Measurements from ENCODE around the gene SLC6A11.

Gene SLC6A11

DNA sequence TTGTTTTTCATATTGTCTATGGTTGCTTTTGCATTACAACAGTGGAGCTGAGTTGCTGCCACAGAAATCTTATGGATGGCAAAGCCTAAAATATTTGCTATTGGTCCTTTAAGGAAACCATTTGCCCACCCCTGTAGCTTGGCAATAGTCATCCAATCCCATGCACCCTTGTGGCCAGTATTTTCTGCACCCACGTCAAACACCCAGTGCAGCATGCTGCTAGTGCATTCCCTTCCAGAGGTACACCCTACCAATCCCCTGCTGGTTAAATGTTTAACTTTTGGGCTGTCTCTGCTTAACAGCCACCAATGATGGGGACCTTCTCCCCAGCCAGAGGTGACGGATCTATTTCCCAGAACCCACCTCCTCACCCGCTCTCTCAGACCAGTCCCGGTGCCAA, 23.8 kb upstream of the SLC6A11 start:
- no peaks in the 10 kb centered on the region for H3K36me3 ChIP-seq (ENCODE audit: control insufficient read depth, insufficient read depth, low read length)
- no peaks in the 10 kb centered on the region for H3K4me1 ChIP-seq (ENCODE audit: control insufficient read depth, insufficient read depth, low read length)
- H3K4me3 ChIP-seq (ENCODE audit: low read depth, low read length) = no peak overlapping the region
- no peak overlapping the region for H3K27ac ChIP-seq (ENCODE audit: low read depth, low read length)
- no peak overlapping the region for H3K9ac ChIP-seq (ENCODE audit: low read length)
- peaks cover 55% of the 10 kb centered on the region for H3K27me3 ChIP-seq (ENCODE audit: control insufficient read depth, insufficient read depth, low read length)
- no peaks in the 10 kb centered on the region for H3K9me3 ChIP-seq (ENCODE audit: control insufficient read depth, insufficient read depth, low read depth, low read length)

GRCh38 chr3:10798600-10799367, 17.2 kb upstream of the SLC6A11 start:
- Histone ChIP-seq H3K4me3 (ENCODE audit: low read depth, low read length) (no peak overlapping the region), H3K4me1 (ENCODE audit: control insufficient read depth, insufficient read depth, low read length) (no peaks in the 10 kb centered on the region), H3K9ac (ENCODE audit: low read length) (no peak overlapping the region), H3K27ac (ENCODE audit: low read depth, low read length) (no peak overlapping the region), H3K36me3 (ENCODE audit: control insufficient read depth, insufficient read depth, low read length) (no peaks in the 10 kb centered on the region), H3K9me3 (ENCODE audit: control insufficient read depth, insufficient read depth, low read depth, low read length) (no peaks in the 10 kb centered on the region), H3K27me3 (ENCODE audit: control insufficient read depth, insufficient read depth, low read length) (peaks cover 55% of the 10 kb centered on the region)

DNA sequence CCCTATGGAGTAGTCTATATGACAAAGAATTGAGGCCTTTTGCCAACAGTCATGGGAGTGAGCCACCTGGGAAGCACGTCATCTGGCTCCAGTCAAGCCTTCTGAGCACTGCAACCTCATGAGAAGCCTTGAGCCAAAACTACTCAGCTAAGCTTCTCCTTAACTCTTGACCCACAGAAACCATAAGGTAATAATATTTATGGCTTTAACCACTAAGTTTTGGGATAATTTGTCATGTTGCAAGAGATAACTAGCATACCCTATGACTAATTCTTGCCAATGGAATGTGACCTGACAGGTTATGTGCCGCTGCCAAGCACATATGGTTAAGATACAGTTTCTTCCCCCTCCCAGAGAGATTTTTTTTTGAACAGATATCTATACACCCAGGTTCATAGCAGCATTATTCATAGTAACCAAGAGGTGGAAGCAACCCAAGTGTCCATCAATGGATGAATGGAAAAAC, 11.8 kb upstream of the SLC6A11 start:
- Histone ChIP-seq H3K27me3 (ENCODE audit: control insufficient read depth, insufficient read depth, low read length) (peaks cover 38% of the 10 kb centered on the region), H3K9ac (ENCODE audit: low read length) (no peak overlapping the region), H3K4me3 (ENCODE audit: low read depth, low read length) (no peak overlapping the region), H3K4me1 (ENCODE audit: control insufficient read depth, insufficient read depth, low read length) (no peaks in the 10 kb centered on the region), H3K27ac (ENCODE audit: low read depth, low read length) (no peak overlapping the region), H3K36me3 (ENCODE audit: control insufficient read depth, insufficient read depth, low read length) (no peaks in the 10 kb centered on the region), H3K9me3 (ENCODE audit: control insufficient read depth, insufficient read depth, low read depth, low read length) (0 out of 2 replicates have a peak, but pooled peaks cover 3% of the 10 kb centered on the region)

DNA sequence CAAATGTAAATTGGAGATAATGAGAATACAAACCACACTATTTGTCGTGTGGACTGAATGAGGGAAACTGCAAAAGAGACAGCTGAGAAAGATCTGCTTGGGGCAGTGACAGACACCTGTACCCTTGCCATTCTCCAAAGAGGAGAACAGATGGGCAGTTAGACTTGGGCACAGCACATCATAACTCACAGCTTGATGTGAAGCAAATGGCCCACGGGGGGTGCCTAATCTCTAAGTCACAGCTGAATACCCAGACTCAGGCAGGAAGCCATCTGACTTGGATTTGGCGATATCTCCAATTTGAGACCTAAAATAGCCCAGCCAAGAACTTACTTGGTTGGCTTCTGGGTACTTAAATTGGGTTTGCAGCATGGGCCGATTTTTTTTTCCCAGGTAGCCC, 10.0 kb upstream of the SLC6A11 start:
- no peak overlapping the region for H3K27ac ChIP-seq (ENCODE audit: low read depth, low read length)
- no peaks in the 10 kb centered on the region for H3K36me3 ChIP-seq (ENCODE audit: control insufficient read depth, insufficient read depth, low read length)
- H3K27me3 ChIP-seq (ENCODE audit: control insufficient read depth, insufficient read depth, low read length) = peaks cover 44% of the 10 kb centered on the region
- no peak overlapping the region for H3K9ac ChIP-seq (ENCODE audit: low read length)
- no peak overlapping the region for H3K4me3 ChIP-seq (ENCODE audit: low read depth, low read length)
- H3K9me3 ChIP-seq (ENCODE audit: control insufficient read depth, insufficient read depth, low read depth, low read length) = 0 out of 2 replicates have a peak, but pooled peaks cover 3% of the 10 kb centered on the region
- H3K4me1 ChIP-seq (ENCODE audit: control insufficient read depth, insufficient read depth, low read length) = no peaks in the 10 kb centered on the region

DNA sequence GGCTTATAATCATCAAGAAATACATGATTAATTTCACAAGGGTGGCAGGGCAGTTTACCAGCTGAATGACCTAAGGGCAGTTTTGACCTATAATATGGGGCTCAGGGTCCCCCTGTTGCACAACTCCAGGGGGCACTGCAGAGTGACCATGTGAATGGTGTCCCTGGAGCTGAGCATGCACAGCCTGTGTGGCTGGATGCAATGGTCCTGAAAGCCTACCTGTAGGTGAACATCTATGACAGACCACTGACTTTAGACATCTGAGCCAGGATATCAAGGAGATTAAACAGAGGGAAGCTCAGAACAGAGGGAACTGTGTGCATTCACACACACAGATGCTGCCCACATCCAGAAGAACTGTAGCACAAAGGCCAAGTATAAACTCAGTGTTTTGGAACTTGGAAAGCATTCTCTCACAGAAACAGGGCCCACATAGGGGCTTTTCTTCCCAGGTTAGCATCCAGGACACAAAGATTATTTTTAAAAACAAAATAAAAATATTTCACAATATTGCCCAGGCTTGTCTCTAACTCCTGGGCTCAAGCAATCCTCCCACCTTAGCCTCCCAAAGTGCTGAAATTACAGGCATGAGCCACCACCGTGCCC, 7.8 kb upstream of the SLC6A11 start:
- Histone ChIP-seq H3K9me3 (ENCODE audit: control insufficient read depth, insufficient read depth, low read depth, low read length) (0 out of 2 replicates have a peak, but pooled peaks cover 3% of the 10 kb centered on the region), H3K4me3 (ENCODE audit: low read depth, low read length) (no peak overlapping the region), H3K4me1 (ENCODE audit: control insufficient read depth, insufficient read depth, low read length) (no peaks in the 10 kb centered on the region), H3K9ac (ENCODE audit: low read length) (no peak overlapping the region), H3K27me3 (ENCODE audit: control insufficient read depth, insufficient read depth, low read length) (peaks cover 55% of the 10 kb centered on the region), H3K36me3 (ENCODE audit: control insufficient read depth, insufficient read depth, low read length) (no peaks in the 10 kb centered on the region), H3K27ac (ENCODE audit: low read depth, low read length) (no peak overlapping the region)

GRCh38 chr3:10808974-10809373, 7.1 kb upstream of the SLC6A11 start:
- Histone ChIP-seq H3K9me3 (ENCODE audit: control insufficient read depth, insufficient read depth, low read depth, low read length) (0 out of 2 replicates have a peak, but pooled peaks cover 3% of the 10 kb centered on the region), H3K27ac (ENCODE audit: low read depth, low read length) (no peak overlapping the region), H3K4me3 (ENCODE audit: low read depth, low read length) (no peak overlapping the region), H3K4me1 (ENCODE audit: control insufficient read depth, insufficient read depth, low read length) (no peaks in the 10 kb centered on the region), H3K9ac (ENCODE audit: low read length) (no peak overlapping the region), H3K36me3 (ENCODE audit: control insufficient read depth, insufficient read depth, low read length) (no peaks in the 10 kb centered on the region), H3K27me3 (ENCODE audit: control insufficient read depth, insufficient read depth, low read length) (peaks cover 54% of the 10 kb centered on the region)

DNA sequence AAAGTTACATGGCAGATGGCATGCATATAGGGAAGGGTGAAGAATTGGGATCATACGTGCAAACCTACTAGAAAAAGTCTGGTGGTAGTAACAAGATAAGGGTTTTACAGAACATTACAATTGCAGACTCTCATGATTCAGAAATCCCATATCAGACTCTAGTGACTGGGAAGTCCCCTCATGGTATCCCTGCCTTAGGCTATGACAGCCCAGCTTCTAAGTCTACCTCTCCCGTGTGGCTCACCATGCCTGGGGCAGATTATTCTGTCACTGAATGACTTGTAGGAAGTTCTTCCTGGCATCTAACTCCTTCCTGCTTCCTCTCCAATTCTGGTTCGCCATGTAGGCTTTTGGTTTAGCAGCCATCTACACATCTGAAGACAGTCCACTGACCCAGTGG, 5.7 kb upstream of the SLC6A11 start:
- Histone ChIP-seq H3K36me3 (ENCODE audit: control insufficient read depth, insufficient read depth, low read length) (no peaks in the 10 kb centered on the region), H3K27me3 (ENCODE audit: control insufficient read depth, insufficient read depth, low read length) (peaks cover 58% of the 10 kb centered on the region), H3K4me1 (ENCODE audit: control insufficient read depth, insufficient read depth, low read length) (no peaks in the 10 kb centered on the region), H3K27ac (ENCODE audit: low read depth, low read length) (no peak overlapping the region), H3K4me3 (ENCODE audit: low read depth, low read length) (no peak overlapping the region), H3K9ac (ENCODE audit: low read length) (no peak overlapping the region), H3K9me3 (ENCODE audit: control insufficient read depth, insufficient read depth, low read depth, low read length) (0 out of 2 replicates have a peak, but pooled peaks cover 3% of the 10 kb centered on the region)

DNA sequence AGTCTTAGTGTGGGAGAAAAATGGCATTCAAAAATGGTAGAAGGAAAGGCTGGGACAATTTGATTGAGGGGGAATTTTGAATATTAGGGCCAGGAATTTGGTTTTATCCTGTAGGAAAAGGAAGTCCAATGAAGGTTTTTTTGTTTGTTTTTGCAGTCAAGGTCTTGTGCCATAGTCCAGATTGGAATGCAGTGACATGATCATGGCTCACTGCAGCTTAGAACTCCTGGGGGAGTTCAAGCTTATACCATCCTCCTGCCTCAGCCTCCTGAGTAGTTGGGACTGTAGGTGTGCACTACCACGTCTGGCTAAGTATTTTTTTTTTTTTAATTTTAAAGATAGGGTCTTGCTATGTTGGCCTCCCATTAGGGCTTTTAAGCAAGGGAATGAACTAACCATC, 2.6 kb upstream of the SLC6A11 start:
- H3K36me3 ChIP-seq (ENCODE audit: control insufficient read depth, insufficient read depth, low read length) = no peaks in the 10 kb centered on the region
- H3K4me3 ChIP-seq (ENCODE audit: low read depth, low read length) = no peak overlapping the region
- H3K9me3 ChIP-seq (ENCODE audit: control insufficient read depth, insufficient read depth, low read depth, low read length) = 0 out of 2 replicates have a peak, but pooled peaks cover 3% of the 10 kb centered on the region
- no peak overlapping the region for H3K27ac ChIP-seq (ENCODE audit: low read depth, low read length)
- H3K9ac ChIP-seq (ENCODE audit: low read length) = no peak overlapping the region
- H3K27me3 ChIP-seq (ENCODE audit: control insufficient read depth, insufficient read depth, low read length) = peaks cover 73% of the 10 kb centered on the region
- H3K4me1 ChIP-seq (ENCODE audit: control insufficient read depth, insufficient read depth, low read length) = no peaks in the 10 kb centered on the region

- Histone ChIP-seq H3K4me3 (ENCODE audit: low read depth, low read length) (no peak overlapping the region), H3K27ac (ENCODE audit: low read depth, low read length) (no peak overlapping the region), H3K27me3 (ENCODE audit: control insufficient read depth, insufficient read depth, low read length) (peaks cover 76% of the 10 kb centered on the region), H3K4me1 (ENCODE audit: control insufficient read depth, insufficient read depth, low read length) (no peaks in the 10 kb centered on the region), H3K9me3 (ENCODE audit: control insufficient read depth, insufficient read depth, low read depth, low read length) (no peaks in the 10 kb centered on the region), H3K36me3 (ENCODE audit: control insufficient read depth, insufficient read depth, low read length) (no peaks in the 10 kb centered on the region), H3K9ac (ENCODE audit: low read length) (no peak overlapping the region)
Measured at GRCh38 chr3:10814623-10815022, 1.4 kb upstream of the SLC6A11 start.

- no peaks in the 10 kb centered on the region for H3K4me1 ChIP-seq (ENCODE audit: control insufficient read depth, insufficient read depth, low read length)
- no peak overlapping the region for H3K27ac ChIP-seq (ENCODE audit: low read depth, low read length)
- H3K4me3 ChIP-seq (ENCODE audit: low read depth, low read length) = peak overlapping the region; percentile 56
- H3K36me3 ChIP-seq (ENCODE audit: control insufficient read depth, insufficient read depth, low read length) = no peaks in the 10 kb centered on the region
- no peaks in the 10 kb centered on the region for H3K9me3 ChIP-seq (ENCODE audit: control insufficient read depth, insufficient read depth, low read depth, low read length)
- H3K9ac ChIP-seq (ENCODE audit: low read length) = no peak overlapping the region
- H3K27me3 ChIP-seq (ENCODE audit: control insufficient read depth, insufficient read depth, low read length) = peaks cover 69% of the 10 kb centered on the region
Measured at GRCh38 chr3:10815487-10815886, 541 bp upstream of the SLC6A11 start.

GRCh38 chr3:10816863-10817253, 830 bp downstream of the SLC6A11 start:
- Histone ChIP-seq H3K4me1 (ENCODE audit: control insufficient read depth, insufficient read depth, low read length) (no peaks in the 10 kb centered on the region), H3K9me3 (ENCODE audit: control insufficient read depth, insufficient read depth, low read depth, low read length) (no peaks in the 10 kb centered on the region), H3K9ac (ENCODE audit: low read length) (no peak overlapping the region), H3K27me3 (ENCODE audit: control insufficient read depth, insufficient read depth, low read length) (peaks cover 59% of the 10 kb centered on the region), H3K4me3 (ENCODE audit: low read depth, low read length) (peak overlapping the region; percentile 56; the same call in 1 of the 2 replicates), H3K27ac (ENCODE audit: low read depth, low read length) (no peak overlapping the region), H3K36me3 (ENCODE audit: control insufficient read depth, insufficient read depth, low read length) (no peaks in the 10 kb centered on the region)
